Measurements from ENCODE around the gene BRCA1.

DNA sequence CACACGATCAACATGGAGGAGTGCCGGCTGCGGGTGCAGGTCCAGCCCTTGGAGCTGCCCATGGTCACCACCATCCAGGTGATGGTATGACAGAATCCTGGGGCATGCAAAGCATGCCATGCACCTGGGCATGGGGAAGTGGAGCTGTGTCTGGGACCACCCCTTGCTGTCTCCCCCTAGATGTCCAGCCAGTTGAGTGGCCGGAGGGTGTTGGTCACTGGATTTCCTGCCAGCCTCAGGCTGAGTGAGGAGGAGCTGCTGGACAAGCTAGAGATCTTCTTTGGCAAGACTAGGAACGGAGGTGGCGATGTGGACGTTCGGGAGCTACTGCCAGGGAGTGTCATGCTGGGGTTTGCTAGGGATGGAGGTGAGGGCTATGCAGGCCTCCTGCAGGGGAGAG is 111.9 kb downstream of the BRCA1 start:
- TF ChIP-seq POLR2A (IDR thresholded peaks at IDR 0.05) (no peak), POLR2AphosphoS5 (IDR thresholded peaks at IDR 0.05) (no peak), EP300 (IDR thresholded peaks at IDR 0.05) (no peak)
- TF ChIP-seq, protein P1, sequence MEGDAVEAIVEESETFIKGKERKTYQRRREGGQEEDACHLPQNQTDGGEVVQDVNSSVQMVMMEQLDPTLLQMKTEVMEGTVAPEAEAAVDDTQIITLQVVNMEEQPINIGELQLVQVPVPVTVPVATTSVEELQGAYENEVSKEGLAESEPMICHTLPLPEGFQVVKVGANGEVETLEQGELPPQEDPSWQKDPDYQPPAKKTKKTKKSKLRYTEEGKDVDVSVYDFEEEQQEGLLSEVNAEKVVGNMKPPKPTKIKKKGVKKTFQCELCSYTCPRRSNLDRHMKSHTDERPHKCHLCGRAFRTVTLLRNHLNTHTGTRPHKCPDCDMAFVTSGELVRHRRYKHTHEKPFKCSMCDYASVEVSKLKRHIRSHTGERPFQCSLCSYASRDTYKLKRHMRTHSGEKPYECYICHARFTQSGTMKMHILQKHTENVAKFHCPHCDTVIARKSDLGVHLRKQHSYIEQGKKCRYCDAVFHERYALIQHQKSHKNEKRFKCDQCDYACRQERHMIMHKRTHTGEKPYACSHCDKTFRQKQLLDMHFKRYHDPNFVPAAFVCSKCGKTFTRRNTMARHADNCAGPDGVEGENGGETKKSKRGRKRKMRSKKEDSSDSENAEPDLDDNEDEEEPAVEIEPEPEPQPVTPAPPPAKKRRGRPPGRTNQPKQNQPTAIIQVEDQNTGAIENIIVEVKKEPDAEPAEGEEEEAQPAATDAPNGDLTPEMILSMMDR (IDR thresholded peaks at IDR 0.05): no peak
